GM18909 (cell line): ENCODE results near the gene IRX2.

Source experiments
- ATAC-seq: cut with Tn5 transposase; IDR thresholded peaks from one replicate; pipeline ENCODE4 v1.9.1; 2021; ENCODE audit warnings: mild to moderate bottlenecking; ENCODE audit not compliant: unreplicated experiment, poor library complexity

Gene IRX2

DNA sequence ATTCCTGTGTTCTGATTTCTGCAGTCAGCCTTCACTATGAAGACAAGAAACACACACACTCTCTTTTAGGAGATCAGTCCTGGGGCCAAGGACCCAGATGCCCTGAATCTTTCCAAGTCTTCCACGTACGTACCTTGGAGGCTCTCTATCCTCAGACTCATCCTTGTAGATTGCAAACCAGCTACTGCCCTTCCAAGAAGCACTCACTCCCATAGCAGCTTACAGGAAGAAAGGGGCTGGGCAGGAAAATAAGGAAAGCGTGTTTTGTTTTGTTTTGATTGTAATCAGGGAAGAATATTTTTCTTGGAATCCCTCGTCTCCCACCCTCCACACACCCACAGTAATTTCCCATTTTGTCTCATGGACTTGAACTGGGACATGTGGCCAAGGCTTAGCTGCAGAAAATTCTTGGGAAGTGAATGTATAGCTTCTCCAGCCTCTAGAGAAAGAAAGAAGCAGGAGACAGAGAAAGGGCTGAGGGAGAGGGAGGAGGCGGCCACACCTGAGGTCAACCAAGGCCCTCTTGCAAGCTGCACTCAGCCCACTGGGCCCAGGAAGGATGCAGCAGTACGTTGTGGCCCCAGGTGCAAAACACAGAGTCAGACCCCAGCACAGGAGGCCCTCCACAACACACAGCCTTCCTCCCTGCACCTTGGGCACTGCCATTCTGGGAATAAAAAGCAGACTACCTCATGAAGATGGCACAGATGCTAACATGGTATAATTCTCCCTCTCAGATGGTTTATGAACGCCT is 29.9 kb downstream of the IRX2 start:
- no peak for ATAC-seq

DNA sequence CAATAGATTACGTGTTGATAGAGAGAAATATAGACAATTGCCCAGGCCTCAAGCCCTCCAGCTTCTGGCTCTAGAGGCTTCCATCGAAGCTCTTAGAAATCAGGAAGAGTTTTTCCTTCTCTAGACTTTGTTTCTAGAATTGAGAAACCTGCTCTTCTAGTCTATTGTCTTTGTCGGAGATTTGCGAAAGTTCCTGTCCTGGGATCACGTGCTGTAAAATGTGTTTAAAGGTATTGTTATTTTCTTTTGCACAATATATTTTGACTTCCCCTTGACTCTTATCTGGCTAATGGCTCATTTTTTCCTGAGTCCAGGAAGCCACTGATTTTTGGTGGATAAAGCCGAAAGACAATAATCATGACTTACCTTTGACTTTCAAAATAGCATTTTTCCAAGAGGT is 32.1 kb downstream of the IRX2 start:
- no peak for ATAC-seq

- ATAC-seq: no peak
Measured at GRCh38 chr5:2718115-2718514, 33.4 kb downstream of the IRX2 start.

- no peak for ATAC-seq
Measured at GRCh38 chr5:2715856-2716255, 35.6 kb downstream of the IRX2 start.

DNA sequence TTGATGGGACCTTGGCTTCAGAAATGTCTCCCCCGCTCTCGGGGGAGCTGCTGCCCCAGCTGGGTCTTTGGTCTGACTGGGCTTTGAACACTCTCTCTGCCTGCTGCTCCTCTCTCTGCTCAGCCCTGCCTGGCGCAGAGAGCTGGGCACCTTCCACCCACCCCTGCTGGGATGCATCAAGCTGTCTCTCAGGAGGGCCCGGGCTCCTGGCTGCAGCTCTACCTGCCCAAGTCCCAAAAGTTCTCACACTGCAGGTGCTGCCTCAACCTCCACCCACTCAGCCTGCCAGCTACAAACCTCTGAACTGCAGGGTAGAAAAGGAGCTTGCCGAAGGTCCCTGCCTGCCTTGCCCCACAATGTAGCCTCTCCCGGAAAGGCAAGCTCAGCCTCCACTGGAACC is 36.7 kb downstream of the IRX2 start:
- ATAC-seq: no peak

DNA sequence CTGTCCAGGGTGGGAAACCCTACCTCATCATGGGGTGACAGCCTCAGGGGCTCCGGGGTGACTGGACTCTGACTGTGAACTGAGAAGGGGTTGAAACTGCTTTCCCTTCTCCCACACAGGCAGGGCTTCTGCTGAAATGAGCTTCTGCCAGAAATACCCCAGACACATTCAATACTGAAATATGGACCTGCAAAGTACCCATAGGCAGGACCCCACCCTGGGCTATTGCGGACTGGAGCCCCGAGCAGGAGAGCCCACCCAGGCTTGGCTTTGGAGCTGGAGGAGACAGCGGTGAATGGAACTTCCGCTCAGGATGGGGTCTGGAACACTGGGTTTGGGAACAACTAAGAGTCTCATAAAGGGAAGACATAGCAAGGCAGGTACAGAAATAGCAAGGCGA is 37.5 kb downstream of the IRX2 start:
- ATAC-seq: no peak

DNA sequence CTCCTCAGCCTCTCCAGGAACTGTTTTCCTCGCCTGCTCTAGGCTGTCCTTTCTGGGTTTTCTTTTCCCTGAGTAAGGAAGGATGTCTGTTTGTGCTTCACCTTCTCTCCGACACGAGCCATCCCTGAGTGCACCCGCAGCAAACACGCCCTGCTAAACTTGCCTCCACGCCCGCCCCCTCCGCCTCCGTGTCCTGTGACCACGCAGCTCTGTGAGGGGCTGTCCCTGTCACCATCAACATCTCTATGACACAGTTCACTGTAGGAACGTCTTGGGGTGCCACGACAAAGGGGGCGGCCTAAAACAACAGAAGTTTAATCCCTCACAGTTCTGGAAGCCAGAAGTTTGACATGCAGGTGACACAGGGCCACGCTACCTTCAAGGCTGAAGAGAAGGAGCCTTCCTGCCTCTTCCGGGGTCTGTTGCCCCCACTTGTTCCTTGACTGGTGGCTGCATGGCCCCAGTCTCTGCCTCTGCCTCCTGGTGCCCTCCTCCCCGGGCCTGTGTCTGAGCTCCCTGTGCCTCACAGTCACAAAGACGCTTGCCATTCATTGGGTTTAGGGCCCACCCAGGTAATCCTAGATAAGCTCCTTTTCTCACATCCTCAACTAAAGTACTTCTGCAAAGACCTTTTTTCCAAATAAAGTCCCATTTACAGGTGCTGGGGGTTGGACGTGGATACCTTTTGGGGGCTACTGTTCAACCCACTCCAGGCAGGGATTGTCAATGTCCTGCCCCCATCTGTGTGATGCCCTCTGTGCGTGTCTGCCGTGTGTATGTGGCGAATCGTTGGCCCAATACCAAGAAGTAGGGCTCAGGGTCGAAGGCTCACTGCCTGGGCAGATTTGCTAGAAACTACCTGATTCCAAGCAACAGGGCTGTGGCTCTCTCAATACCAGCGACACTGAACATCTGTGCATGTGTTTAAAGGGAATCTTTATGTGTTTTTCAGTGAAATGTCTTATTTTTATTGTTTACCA is 39.7 kb downstream of the IRX2 start:
- no peak for ATAC-seq

DNA sequence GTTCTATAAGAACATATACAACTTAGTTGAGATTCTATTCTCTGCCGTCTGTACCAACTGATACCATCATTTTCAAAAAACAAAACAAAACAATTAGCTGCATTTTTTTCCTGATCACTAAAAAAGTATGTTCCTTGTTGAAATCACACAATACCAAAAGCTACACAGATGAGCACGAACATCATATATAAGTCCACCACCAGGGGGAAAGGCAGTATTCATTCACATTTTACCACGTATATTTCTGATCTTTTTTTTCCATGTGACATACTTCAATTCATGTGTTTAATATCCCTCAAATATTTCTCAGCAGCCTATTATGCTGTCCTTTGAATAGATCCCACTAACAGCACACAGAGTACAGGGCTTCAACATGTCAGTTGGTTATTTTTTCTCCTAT is 40.6 kb downstream of the IRX2 start:
- no peak for ATAC-seq

DNA sequence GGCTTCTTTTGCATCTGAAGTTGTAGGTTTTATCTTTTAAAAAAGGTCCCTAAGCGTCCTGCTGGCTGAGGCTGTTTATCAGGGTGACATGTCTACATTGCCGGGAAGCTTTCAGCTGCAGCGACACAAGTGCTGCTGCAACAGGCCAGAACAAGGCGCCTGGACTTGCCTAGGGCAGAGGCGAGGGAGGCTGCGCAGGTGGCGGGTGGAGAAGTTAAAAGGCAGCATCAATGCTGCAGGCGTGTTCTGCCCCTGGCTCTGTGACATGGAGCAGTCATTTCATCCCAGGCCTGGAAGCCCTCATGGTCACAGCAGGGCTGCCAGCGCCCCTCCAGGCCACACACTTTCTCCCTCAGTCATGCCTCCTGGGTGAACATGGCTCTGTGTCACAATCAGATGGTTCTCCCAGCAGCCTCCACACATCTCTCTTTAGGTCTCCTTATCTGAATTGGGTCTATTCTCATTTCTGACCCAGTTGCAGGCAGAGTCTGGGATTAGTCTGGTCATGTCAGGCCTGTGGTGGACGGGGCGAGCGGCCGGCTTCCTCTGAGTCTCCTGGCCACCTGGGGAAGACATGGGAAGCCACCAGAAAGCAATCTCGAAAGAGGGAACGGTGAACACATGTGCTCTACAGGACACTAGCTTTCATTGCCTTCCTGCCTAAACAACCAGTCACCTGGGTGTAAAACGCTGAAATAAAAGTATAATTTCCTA is 41.3 kb downstream of the IRX2 start:
- ATAC-seq: no peak

DNA sequence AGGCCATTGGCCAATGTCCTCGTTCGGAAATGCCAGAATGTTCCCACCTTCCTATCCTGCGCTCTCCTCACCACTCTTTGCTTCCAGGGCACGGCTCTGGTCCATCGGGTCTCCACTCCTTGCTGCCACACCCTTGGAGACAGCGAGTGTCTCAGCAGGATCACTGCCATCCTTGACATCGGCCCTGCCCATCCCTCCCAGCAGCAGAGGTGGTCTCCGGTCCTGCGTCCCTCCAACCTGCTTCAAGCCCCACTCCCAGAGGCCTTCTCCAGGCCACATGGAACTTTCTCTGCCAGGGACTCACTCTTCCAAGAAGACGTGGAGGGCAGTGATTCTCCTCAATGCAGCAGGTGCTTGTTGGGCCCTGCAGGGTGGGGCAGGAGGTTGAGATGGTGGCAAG is 42.7 kb downstream of the IRX2 start:
- ATAC-seq: no peak

DNA sequence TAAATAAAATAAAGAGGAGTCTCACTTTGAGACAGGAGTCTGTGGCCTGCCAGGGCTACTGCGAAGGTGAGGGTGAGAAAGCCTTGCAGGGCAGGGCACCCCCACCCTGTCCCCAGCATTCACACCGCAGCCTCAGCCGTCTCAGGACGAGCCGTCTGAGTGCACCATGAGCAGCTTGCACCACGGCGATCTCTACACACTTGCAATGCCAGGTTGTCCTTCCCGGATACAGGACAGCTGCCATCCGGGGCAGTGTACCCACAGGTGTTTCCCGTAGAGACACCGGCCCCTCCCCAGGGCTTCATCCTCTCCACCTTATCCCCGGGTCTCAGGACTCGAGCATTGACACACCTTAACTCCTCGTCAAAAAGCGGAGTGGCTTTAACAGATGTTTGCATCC is 43.3 kb downstream of the IRX2 start:
- no peak for ATAC-seq

GRCh38 chr5:2705861-2706260 is 45.6 kb downstream of the IRX2 start:
- no peak for ATAC-seq

- ATAC-seq: no peak
Measured at GRCh38 chr5:2704806-2705645, 46.5 kb downstream of the IRX2 start.

DNA sequence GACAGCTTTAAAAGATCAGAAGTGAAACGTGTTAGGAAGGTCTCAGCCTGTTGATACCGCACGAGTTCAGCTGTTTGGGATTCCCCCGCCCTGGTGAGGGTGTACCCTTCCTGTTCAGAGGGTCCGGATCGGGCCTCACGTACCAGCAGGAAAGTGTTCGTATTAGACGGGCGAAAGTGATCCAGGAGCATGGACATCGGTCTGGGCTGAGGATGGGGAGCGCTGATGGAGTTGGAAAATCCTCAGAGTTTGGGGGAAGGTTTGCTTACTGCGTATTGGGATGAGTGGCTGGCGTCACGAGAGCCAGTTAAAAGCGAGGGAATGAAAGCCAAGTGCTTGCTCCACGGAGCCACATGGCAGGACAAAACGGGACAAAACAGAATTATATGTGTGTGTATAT is 47.4 kb downstream of the IRX2 start:
- ATAC-seq: no peak

DNA sequence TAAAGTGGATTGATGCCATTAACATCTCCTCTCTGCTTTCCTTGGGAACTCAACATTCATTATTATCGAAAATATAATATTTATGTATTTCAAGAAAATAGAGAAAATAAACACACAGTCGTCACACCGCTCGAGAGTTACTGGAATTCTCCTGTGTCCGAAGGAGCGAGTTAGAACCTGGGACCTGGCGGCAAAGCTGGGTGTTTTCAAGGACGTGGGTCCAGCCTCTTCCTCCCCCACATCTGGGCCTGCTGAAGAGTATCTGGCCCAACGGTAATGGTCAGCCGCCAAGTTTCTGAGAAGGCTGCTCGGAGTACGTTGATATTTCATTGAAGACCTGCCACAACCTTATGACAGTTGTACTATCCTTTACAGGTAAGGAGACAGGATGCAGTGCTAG is 47.9 kb downstream of the IRX2 start:
- ATAC-seq: no peak

GRCh38 chr5:2703041-2703440 is 48.4 kb downstream of the IRX2 start:
- ATAC-seq: no peak

DNA sequence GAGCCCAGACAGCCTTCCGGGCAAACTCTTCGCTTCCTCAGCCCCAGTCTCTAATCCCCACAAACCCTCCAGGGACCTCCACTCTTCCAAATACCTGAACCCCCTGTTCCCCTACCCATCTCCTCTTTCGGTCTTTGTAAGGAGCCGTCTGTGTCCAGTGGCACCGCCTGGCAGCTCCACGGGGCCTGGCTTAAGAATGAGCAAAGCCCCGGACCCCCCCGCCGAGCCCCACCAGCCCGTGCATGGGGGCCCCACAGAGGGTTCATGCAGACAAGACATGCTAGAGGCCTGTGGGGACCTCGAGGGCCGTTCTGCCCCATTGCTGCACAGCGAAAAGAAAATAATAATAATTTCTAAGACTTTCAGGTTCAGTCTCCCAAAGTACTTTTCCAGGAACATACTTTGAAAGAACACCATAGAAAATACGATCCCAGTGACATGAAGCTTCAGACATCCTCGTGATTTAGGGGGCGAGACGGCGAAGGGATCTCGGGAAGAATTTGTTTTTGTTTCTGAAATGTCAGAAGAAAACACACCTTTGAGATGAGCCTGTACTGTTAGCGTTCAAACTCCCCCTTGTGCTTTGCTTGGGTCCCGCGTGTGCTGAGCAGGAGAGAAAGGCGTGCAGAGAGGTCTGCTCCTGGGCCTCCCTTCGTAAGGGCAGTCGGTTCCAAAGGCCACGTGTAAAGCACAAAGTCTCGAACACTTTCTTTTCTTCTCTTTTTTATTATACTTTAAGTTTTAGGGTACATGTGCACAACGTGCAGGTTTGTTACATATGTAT is 49.2 kb downstream of the IRX2 start:
- ATAC-seq: no peak

GRCh38 chr5:2701592-2701991 is 49.9 kb downstream of the IRX2 start:
- no peak for ATAC-seq

DNA sequence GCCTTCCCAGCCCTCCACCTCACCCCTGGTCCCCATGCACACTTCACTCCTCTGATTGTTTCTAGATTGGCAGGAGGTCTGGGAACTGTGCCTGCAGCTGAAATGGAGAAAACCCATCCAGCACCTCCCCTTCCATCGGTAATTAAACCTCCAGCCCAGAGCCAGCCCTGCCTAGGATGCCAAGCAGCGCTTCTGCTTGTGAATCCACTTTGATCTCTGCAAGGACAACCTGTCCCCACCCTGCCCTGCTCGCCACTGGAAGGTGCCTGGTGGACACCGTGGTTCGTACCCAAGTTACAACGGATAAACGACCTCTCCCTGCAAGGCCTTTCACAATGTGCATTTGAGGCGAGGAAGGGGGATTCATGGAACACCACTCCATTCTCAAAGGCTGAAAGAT is 50.6 kb downstream of the IRX2 start:
- no peak for ATAC-seq
